DMS53 treated with DMSO at 0.1 percent for 48 hours (cell line): ENCODE results near the gene ADAMTS18.

Source experiments
- DNase-seq: peaks from one replicate; lab custom pipeline; 2025; ENCODE audit not compliant: unreplicated experiment; lab: John Stamatoyannopoulos, UW

Gene ADAMTS18

GRCh38 chr16:77233799-77234519 lies 200.9 kb downstream of the ADAMTS18 start:
- no peak for DNase-seq
